Measurements from ENCODE around the gene KCTD10.

KCTD10 gene

DNA sequence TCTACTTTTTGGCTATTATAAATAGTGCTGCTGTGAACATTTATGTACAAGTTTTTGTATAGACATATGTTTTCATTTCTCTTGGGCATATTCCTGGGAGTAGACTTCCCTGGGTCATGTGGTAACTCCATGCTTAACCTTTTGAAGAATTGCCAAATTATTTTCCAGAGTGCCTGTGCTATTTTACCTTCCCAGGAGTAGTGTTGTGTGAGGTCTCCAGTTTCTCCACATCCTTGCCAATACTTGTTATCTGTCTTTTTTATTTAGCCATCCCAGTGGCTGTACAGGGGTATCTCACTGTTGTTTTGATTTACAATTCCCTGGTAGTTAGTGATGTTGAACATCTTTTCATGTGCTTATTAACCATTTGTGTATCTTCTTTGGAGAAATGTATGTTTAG lies 19.2 kb upstream of the KCTD10 start:
- no peak for TF ChIP-seq FOXM1 (IDR thresholded peaks at IDR 0.05; ENCODE audit: borderline replicate concordance, low read depth)
- no peak for TF ChIP-seq TAF1 (IDR thresholded peaks at IDR 0.05; ENCODE audit: low read depth)
- TF ChIP-seq YY1 (IDR thresholded peaks at IDR 0.05; ENCODE audit: low read depth) = no peak
- TF ChIP-seq USF1 (IDR thresholded peaks at IDR 0.05) = no peak
- no peak for TF ChIP-seq TEAD4 (IDR thresholded peaks at IDR 0.05)
- TF ChIP-seq RAD21 (IDR thresholded peaks at IDR 0.05; ENCODE audit: low read depth) = no peak
- TF ChIP-seq EP300 (IDR thresholded peaks at IDR 0.05; ENCODE audit: borderline replicate concordance) = no peak
- no peak for TF ChIP-seq TCF12 (IDR thresholded peaks at IDR 0.05; ENCODE audit: low read depth)

DNA sequence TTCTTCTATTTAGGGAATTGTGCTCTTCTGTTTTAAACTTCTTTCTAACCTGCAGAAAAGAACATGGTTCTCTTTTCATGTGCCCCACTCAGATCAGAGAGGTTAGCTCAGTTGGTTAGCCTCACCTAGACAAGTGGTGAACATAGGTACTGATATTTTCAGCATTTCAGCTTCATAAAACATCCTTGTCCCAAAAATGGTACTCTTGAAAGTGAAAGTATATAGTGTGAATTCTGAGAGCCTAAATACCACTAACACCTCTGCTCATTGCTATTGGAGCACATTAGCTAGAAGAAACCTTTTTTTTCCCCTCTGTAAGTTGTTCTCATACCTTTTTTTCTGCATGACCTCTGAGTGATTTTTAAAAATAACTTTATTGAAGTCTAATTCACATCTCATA lies 17.9 kb upstream of the KCTD10 start:
- no peak for TF ChIP-seq CEBPB (IDR thresholded peaks at IDR 0.05)
- no peak for TF ChIP-seq NFIC (IDR thresholded peaks at IDR 0.05)
- TF ChIP-seq TAF1 (IDR thresholded peaks at IDR 0.05; ENCODE audit: low read depth) = no peak
- no peak for TF ChIP-seq MAX (IDR thresholded peaks at IDR 0.05)

- TF ChIP-seq NFIC (IDR thresholded peaks at IDR 0.05) = no peak
- TF ChIP-seq RAD21 (IDR thresholded peaks at IDR 0.05; ENCODE audit: low read depth) = no peak
Observed at GRCh38 chr12:109494348-109494881, 17.3 kb upstream of the KCTD10 start.

DNA sequence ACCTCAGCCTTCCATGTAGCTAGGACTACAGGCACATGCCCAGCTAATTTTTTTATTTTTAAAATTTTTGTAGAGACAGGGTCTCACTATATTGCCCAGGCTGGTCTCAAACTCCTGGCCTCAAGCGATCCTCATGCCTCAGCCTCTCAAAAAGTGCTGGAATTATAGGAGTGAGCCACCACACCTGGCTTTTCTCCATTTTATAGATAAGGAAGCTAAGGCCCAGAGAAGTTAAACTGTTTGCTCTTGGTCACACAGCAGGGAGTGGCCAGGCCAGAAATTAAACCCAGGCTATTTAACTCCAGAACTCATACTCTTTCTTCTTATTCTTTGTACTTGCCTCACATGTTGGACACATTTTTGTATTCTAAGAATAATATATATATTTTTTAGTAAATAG lies 16.8 kb upstream of the KCTD10 start:
- TF ChIP-seq RAD21 (IDR thresholded peaks at IDR 0.05; ENCODE audit: low read depth) = no peak
- no peak for TF ChIP-seq CREB1 (IDR thresholded peaks at IDR 0.05; ENCODE audit: low read depth)
- no peak for TF ChIP-seq TEAD4 (IDR thresholded peaks at IDR 0.05)
- no peak for TF ChIP-seq CEBPB (IDR thresholded peaks at IDR 0.05)
- TF ChIP-seq EP300 (IDR thresholded peaks at IDR 0.05; ENCODE audit: borderline replicate concordance) = no peak
- no peak for TF ChIP-seq EGR1 (IDR thresholded peaks at IDR 0.05)
- no peak for TF ChIP-seq NFIC (IDR thresholded peaks at IDR 0.05)
- no peak for TF ChIP-seq TAF1 (IDR thresholded peaks at IDR 0.05; ENCODE audit: low read depth)
- TF ChIP-seq ZBTB7A (IDR thresholded peaks at IDR 0.05; ENCODE audit: low read depth) = no peak
- no peak for TF ChIP-seq TCF12 (IDR thresholded peaks at IDR 0.05; ENCODE audit: low read depth)
- TF ChIP-seq FOXM1 (IDR thresholded peaks at IDR 0.05; ENCODE audit: borderline replicate concordance, low read depth) = no peak
- TF ChIP-seq REST (IDR thresholded peaks at IDR 0.05; ENCODE audit: low read depth) = no peak
- TF ChIP-seq USF1 (IDR thresholded peaks at IDR 0.05) = no peak
- no peak for TF ChIP-seq YY1 (IDR thresholded peaks at IDR 0.05; ENCODE audit: low read depth)
- TF ChIP-seq MAX (IDR thresholded peaks at IDR 0.05) = no peak

DNA sequence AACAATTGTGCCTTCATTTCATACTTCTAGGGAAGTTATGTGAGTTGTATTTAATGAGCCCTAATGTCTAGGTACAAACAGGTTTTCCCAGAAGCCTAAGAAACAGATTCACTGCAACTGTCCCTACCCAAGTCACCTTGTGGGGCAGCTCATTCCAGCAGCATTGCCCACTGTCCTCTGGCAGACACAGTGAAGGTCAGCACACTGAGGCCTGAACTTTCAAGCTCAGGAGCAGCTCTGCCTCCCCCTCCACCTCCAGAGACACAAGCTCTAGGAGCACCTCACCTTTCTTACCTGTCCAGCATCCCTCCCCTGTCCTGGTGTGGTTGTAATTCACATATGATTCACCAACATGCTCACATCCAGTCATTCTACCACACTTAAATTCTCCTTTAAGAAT lies 16.0 kb upstream of the KCTD10 start:
- TF ChIP-seq RAD21 (IDR thresholded peaks at IDR 0.05; ENCODE audit: low read depth) (no peak), FOXM1 (IDR thresholded peaks at IDR 0.05; ENCODE audit: borderline replicate concordance, low read depth) (no peak), REST (IDR thresholded peaks at IDR 0.05; ENCODE audit: low read depth) (no peak), TCF12 (IDR thresholded peaks at IDR 0.05; ENCODE audit: low read depth) (no peak), CEBPB (IDR thresholded peaks at IDR 0.05) (no peak), ZBTB7A (IDR thresholded peaks at IDR 0.05; ENCODE audit: low read depth) (no peak), NFIC (IDR thresholded peaks at IDR 0.05) (no peak), EGR1 (IDR thresholded peaks at IDR 0.05) (no peak), MAX (IDR thresholded peaks at IDR 0.05) (no peak)

GRCh38 chr12:109492371-109492770 lies 15.3 kb upstream of the KCTD10 start:
- TF ChIP-seq EGR1 (IDR thresholded peaks at IDR 0.05) = no peak
- TF ChIP-seq RAD21 (IDR thresholded peaks at IDR 0.05; ENCODE audit: low read depth) = no peak
- TF ChIP-seq CEBPB (IDR thresholded peaks at IDR 0.05) = no peak
- no peak for TF ChIP-seq TCF12 (IDR thresholded peaks at IDR 0.05; ENCODE audit: low read depth)
- TF ChIP-seq YY1 (IDR thresholded peaks at IDR 0.05; ENCODE audit: low read depth) = no peak
- no peak for TF ChIP-seq USF1 (IDR thresholded peaks at IDR 0.05)
- TF ChIP-seq REST (IDR thresholded peaks at IDR 0.05; ENCODE audit: low read depth) = no peak

All from Ishikawa (cell line).